Measurements from ENCODE around the gene R3HDM2.

Gene R3HDM2

DNA sequence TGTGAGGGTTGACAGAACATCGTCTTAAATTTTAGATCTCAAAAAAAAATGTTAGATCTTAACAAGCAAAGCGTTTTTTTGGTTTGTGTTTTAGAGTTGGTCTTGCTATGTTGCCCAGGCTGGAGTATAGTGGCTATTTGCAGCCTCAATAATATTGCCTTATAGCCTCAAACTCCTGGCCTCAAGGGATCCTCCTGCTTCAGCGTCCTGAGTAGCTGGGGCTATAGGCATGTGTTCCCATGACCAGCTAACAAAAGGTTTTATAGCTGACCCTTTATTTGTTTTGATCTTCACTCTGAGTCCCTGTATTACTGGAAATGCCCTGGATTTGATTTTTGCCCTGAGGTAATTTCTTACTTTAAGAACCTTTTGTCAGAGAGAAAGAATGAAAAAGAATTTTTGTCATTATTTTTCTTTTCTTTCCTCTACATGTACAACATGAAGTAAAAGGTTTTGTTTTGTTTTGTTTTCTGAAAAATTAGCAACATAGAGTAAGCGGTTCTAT lies 9.0 kb upstream of the R3HDM2 start:
- Histone ChIP-seq H3K36me3 (ENCODE audit: insufficient read depth, insufficient read length, low read length) (no peaks in the 10 kb centered on the region), H3K9me3 (ENCODE audit: insufficient read depth, low read length) (no peaks in the 10 kb centered on the region), H3K4me1 (ENCODE audit: insufficient read depth, insufficient read length) (peaks cover under 1% of the 10 kb centered on the region), H3K27me3 (ENCODE audit: insufficient read depth, insufficient read length) (no peaks in the 10 kb centered on the region), H3K4me3 (ENCODE audit: insufficient read length, low read depth) (no peak overlapping the region), H3K9ac (ENCODE audit: insufficient read length, low read depth) (no peak overlapping the region)
- DNase-seq (ENCODE audit: low read depth, low spot score) = no peak
- no peak for TF ChIP-seq ZNF274 (IDR thresholded peaks at IDR 0.05; ENCODE audit: low read depth, low read length)
- TF ChIP-seq SUZ12 (IDR thresholded peaks at IDR 0.05; ENCODE audit: extremely low read depth, insufficient read depth, insufficient read length) = no peak
- TF ChIP-seq YY1 (IDR thresholded peaks at IDR 0.05; ENCODE audit: insufficient read depth, insufficient read length) = no peak

DNA sequence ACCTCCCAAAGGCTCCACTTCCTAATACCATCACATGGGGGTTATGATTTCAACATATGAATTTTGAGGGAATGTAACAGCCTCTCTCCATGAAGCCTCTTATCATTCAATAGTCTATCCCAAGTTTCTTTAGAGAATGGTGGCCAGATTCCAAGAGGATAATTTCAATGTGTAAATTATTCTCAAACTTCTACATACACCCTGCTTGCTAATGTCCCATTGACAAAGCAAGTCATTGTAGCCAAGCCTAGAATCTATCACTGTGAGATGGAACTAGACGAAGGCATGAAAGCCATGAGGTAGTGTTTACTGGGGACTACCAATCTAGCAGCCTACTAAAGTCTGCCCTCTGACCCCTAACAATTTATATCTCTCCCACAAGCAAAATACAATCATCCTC lies 7.6 kb upstream of the R3HDM2 start:
- no peak for DNase-seq (ENCODE audit: low read depth, low spot score)
- TF ChIP-seq SUZ12 (IDR thresholded peaks at IDR 0.05; ENCODE audit: extremely low read depth, insufficient read depth, insufficient read length) (no peak), ZNF274 (IDR thresholded peaks at IDR 0.05; ENCODE audit: low read depth, low read length) (no peak), YY1 (IDR thresholded peaks at IDR 0.05; ENCODE audit: insufficient read depth, insufficient read length) (no peak)

DNA sequence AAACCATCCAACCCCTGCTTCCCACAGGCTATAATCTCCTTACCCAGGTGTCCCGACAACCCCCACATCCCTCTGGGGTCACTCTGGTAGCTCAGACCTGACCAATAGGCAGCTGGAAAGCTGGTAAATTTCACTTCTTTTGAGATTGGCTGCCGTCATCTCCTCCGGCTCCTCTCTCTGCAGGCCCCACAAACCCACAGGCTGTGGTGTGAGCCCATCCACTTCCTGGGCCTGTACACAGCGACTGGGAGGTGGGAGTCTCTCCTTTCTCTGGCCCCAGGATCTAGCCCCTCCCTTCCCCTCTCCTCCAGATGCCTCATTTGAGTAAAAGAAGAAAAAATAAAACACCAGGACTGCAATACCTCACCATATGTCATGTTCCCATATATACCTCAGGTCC lies 4.5 kb upstream of the R3HDM2 start:
- Histone ChIP-seq H3K9me3 (ENCODE audit: insufficient read depth, low read length) (no peaks in the 10 kb centered on the region), H3K36me3 (ENCODE audit: insufficient read depth, insufficient read length, low read length) (no peaks in the 10 kb centered on the region), H3K9ac (ENCODE audit: insufficient read length, low read depth) (no peak overlapping the region), H3K4me3 (ENCODE audit: insufficient read length, low read depth) (no peak overlapping the region), H3K27me3 (ENCODE audit: insufficient read depth, insufficient read length) (no peaks in the 10 kb centered on the region), H3K4me1 (ENCODE audit: insufficient read depth, insufficient read length) (peaks cover 6% of the 10 kb centered on the region)
- TF ChIP-seq YY1 (IDR thresholded peaks at IDR 0.05; ENCODE audit: insufficient read depth, insufficient read length) = no peak
- no peak for TF ChIP-seq SUZ12 (IDR thresholded peaks at IDR 0.05; ENCODE audit: extremely low read depth, insufficient read depth, insufficient read length)
- TF ChIP-seq ZNF274 (IDR thresholded peaks at IDR 0.05; ENCODE audit: low read depth, low read length) = no peak
- DNase-seq (ENCODE audit: low read depth, low spot score) = no peak

More for the DNA sequence above, 7.6 kb upstream of the R3HDM2 start:
- H3K4me1 ChIP-seq (ENCODE audit: insufficient read depth, insufficient read length) = peaks cover 6% of the 10 kb centered on the region
- no peaks in the 10 kb centered on the region for H3K36me3 ChIP-seq (ENCODE audit: insufficient read depth, insufficient read length, low read length)
- H3K9me3 ChIP-seq (ENCODE audit: insufficient read depth, low read length) = no peaks in the 10 kb centered on the region
- H3K9ac ChIP-seq (ENCODE audit: insufficient read length, low read depth) = no peak overlapping the region
- H3K4me3 ChIP-seq (ENCODE audit: insufficient read length, low read depth) = no peak overlapping the region
- H3K27me3 ChIP-seq (ENCODE audit: insufficient read depth, insufficient read length) = no peaks in the 10 kb centered on the region

DNA sequence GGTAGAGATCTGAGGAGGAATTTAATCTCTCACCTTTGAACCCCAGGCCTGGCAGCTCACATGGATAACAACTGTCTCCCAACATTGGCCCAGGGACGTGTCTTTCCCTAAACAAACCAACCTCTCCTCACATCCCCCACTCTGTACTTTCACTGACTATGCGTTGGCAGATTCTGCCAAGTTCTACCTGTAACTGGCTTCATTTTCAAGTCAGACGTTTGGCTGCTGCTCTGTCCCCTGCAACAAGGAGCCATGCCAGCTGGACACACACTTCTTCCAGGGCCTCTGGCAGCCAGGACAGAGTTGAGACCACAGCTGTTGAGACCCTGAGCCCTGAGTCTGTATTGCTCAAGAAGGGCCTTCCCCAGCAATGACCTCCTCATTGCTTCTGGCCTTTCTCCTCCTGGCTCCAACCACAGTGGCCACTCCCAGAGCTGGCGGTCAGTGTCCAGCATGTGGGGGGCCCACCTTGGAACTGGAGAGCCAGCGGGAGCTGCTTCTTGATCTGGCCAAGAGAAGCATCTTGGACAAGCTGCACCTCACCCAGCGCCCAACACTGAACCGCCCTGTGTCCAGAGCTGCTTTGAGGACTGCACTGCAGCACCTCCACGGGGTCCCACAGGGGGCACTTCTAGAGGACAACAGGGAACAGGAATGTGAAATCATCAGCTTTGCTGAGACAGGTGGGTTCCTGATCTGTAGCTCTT lies 3.8 kb upstream of the R3HDM2 start, which contains the start of gene INHBC:
Gene INHBC (plus strand): TSS at position 268 of the 707 bp plus-strand sequence. CDS start 103 bp downstream, at position 371.
- no peak for TF ChIP-seq SUZ12 (IDR thresholded peaks at IDR 0.05; ENCODE audit: extremely low read depth, insufficient read depth, insufficient read length)
- TF ChIP-seq YY1 (IDR thresholded peaks at IDR 0.05; ENCODE audit: insufficient read depth, insufficient read length) = no peak
- TF ChIP-seq ZNF274 (IDR thresholded peaks at IDR 0.05; ENCODE audit: low read depth, low read length) = no peak
- Histone ChIP-seq H3K9ac (ENCODE audit: insufficient read length, low read depth) (peak within 1 kb of the TSS; percentile 6), H3K4me1 (ENCODE audit: insufficient read depth, insufficient read length) (peaks cover 6% of the 10 kb centered on the region), H3K36me3 (ENCODE audit: insufficient read depth, insufficient read length, low read length) (no peaks in the 10 kb centered on the region), H3K27me3 (ENCODE audit: insufficient read depth, insufficient read length) (no peaks in the 10 kb centered on the region), H3K4me3 (ENCODE audit: insufficient read length, low read depth) (no peak within 1 kb of the TSS), H3K9me3 (ENCODE audit: insufficient read depth, low read length) (no peaks in the 10 kb centered on the region)
- DNase-seq (ENCODE audit: low read depth, low spot score) = no peak

DNA sequence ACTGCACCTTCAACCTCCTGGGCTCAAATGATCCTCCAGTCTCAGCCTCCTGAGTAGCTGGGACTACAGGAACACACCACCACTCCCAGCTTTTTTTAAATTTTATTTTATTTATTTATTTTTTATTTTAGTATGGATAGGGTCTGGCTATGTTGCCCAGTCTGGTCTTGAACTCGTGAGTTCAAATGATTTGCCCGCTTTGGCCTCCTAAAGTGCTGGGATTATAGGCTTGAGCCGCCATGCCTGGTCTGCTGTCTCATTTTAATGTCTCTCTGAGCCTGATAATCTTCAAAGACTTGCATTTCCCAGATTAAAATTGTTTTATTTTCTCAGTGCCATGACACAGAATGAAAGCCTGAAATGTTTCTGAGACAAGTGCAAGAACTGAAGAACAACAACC lies 2.5 kb upstream of the R3HDM2 start:
- no peaks in the 10 kb centered on the region for H3K27me3 ChIP-seq (ENCODE audit: insufficient read depth, insufficient read length)
- no peaks in the 10 kb centered on the region for H3K36me3 ChIP-seq (ENCODE audit: insufficient read depth, insufficient read length, low read length)
- TF ChIP-seq YY1 (IDR thresholded peaks at IDR 0.05; ENCODE audit: insufficient read depth, insufficient read length) (no peak), SUZ12 (IDR thresholded peaks at IDR 0.05; ENCODE audit: extremely low read depth, insufficient read depth, insufficient read length) (no peak), ZNF274 (IDR thresholded peaks at IDR 0.05; ENCODE audit: low read depth, low read length) (no peak)
- H3K4me1 ChIP-seq (ENCODE audit: insufficient read depth, insufficient read length) = peaks cover 7% of the 10 kb centered on the region
- no peak overlapping the region for H3K9ac ChIP-seq (ENCODE audit: insufficient read length, low read depth)
- H3K4me3 ChIP-seq (ENCODE audit: insufficient read length, low read depth) = no peak overlapping the region
- DNase-seq (ENCODE audit: low read depth, low spot score) = no peak
- no peaks in the 10 kb centered on the region for H3K9me3 ChIP-seq (ENCODE audit: insufficient read depth, low read length)

DNA sequence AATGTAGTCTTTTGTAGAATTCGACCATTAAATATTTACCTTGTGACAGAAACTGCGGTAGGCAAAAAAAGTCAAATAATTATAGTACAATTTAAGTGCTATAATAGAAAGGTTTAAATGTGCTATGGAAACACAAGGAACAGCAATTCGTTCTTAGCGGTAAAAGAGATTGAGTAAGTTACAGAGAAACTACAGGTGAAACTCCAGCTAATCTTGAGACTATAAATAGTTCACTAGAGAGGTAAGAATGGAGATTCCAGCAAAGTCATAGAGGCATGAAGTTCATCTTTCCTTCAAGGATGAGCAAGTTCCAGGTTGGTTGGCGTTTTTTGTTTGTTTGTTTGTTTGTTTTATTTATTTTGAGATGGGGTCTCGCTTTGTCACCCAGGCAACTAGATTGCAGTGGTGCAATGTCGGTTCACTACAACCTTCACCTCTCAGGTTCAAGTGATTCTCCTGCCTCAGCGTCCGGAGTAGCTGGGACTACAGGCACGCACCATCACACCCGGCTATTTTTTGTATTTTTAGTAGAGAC lies 878 bp upstream of the R3HDM2 start:
- no peaks in the 10 kb centered on the region for H3K9me3 ChIP-seq (ENCODE audit: insufficient read depth, low read length)
- H3K4me3 ChIP-seq (ENCODE audit: insufficient read length, low read depth) = peak overlapping the region; percentile 22
- no peaks in the 10 kb centered on the region for H3K36me3 ChIP-seq (ENCODE audit: insufficient read depth, insufficient read length, low read length)
- H3K4me1 ChIP-seq (ENCODE audit: insufficient read depth, insufficient read length) = peaks cover 9% of the 10 kb centered on the region
- DNase-seq (ENCODE audit: low read depth, low spot score) = no peak
- no peaks in the 10 kb centered on the region for H3K27me3 ChIP-seq (ENCODE audit: insufficient read depth, insufficient read length)
- no peak for TF ChIP-seq ZNF274 (IDR thresholded peaks at IDR 0.05; ENCODE audit: low read depth, low read length)
- H3K9ac ChIP-seq (ENCODE audit: insufficient read length, low read depth) = peak overlapping the region; percentile 72

DNA sequence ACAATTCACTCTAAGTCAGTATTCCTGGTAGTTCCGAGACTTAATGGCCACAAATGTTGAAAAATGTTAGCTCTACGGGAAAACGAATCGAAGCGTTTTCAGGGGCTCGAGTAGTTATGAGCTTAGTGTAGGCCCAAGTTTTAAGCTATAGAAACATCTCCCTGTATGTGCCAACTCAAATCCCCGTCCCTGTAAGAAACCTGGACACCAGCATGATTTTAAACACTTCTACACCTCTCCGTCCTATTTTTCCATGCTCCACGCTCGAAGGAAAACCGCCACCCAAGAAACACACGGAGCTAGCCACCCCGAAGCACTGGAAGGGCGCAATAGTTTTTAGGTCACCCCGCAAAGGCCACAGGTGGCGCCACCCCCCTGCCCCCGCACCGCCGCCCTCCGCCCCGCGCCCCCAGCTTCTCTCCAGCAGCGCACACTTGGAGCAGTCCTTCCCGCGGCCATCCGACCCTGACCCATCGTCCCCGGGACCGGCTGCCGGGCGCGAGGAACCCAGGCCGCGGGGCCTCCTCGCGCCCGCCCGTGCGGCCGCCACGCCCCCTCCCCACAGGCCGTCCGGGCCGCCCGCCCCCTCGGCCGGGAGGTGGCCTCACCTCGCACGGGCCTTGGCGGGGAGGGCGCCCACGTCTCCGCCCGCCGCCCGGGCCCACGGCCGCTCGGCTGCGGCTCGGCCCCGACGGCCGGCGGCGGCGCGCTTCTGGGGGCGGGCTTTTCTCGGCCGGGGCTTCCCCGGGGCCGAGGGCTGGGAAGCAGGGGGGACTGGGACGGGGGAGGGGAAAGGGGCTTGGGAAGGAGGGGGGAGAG lies 522 bp downstream of the R3HDM2 start:
- Histone ChIP-seq H3K9me3 (ENCODE audit: insufficient read depth, low read length) (no peaks in the 10 kb centered on the region), H3K9ac (ENCODE audit: insufficient read length, low read depth) (peak overlapping the region; percentile 79), H3K36me3 (ENCODE audit: insufficient read depth, insufficient read length, low read length) (peaks cover 3% of the 10 kb centered on the region), H3K4me1 (ENCODE audit: insufficient read depth, insufficient read length) (peaks cover 9% of the 10 kb centered on the region), H3K4me3 (ENCODE audit: insufficient read length, low read depth) (peak overlapping the region; percentile 68), H3K27me3 (ENCODE audit: insufficient read depth, insufficient read length) (no peaks in the 10 kb centered on the region)
- no peak for DNase-seq (ENCODE audit: low read depth, low spot score)
- TF ChIP-seq YY1 (IDR thresholded peaks at IDR 0.05; ENCODE audit: insufficient read depth, insufficient read length) (no peak), ZNF274 (IDR thresholded peaks at IDR 0.05; ENCODE audit: low read depth, low read length) (no peak), SUZ12 (IDR thresholded peaks at IDR 0.05; ENCODE audit: extremely low read depth, insufficient read depth, insufficient read length) (no peak)
